ENCODE results near the gene NEGR1.

Gene NEGR1

DNA sequence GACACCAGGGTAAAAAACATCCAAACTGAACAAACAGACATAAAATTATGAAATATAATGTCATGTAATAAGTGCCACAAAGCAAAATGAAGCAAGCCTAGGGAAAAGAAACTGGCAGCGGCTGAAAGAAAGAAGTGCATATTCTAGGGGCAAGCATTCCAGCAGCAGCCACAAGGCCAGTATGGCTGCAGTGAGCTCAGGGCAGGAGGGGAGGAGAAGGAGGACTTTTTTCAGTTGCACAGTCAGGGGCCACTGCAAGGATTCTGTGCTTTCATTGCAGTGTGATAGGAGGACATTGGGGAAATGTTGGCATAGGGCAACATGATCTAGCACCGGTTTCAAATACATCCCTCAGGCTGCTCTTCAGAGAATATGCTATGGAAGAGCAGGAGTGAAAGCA lies 263.8 kb downstream of the NEGR1 start:
- no peak for FAIRE-seq

DNA sequence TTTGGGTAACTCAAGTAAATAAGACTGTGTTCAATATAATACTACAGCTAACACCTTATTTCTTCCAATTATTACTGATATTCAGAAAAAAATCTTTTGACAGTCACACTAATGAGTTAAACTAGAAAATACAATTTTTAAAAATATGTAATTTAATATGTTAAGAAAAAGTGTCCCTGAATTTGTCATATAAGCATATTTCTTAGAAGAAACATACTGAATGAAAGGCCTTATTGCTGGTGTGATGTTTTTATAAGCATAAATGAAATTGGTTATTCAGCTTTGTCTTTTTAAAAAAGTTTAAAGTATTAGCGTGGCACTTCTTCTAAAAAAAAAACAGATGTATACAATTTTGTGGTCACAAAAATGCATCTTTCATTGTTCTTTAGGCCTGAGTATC lies 267.3 kb downstream of the NEGR1 start:
- no peak for FAIRE-seq

DNA sequence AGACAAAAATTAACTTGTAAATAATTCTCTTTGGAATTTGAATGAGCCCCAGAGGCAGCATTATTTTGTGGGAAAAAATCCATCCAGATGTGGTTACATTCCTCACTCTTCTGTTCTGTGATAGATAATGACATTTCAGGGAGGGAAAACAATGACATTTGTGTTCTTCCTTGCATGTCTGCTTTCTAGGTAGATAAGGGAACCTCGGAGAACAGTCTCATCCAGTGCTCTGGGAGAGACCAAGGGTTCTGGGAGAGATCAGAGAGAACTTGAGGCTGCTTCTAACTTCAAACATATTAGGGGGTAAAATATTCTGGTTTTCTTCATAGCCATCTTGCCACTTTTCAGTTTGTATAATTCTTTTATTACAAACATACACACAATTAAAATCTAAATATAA lies 269.2 kb downstream of the NEGR1 start:
- no peak for FAIRE-seq

DNA sequence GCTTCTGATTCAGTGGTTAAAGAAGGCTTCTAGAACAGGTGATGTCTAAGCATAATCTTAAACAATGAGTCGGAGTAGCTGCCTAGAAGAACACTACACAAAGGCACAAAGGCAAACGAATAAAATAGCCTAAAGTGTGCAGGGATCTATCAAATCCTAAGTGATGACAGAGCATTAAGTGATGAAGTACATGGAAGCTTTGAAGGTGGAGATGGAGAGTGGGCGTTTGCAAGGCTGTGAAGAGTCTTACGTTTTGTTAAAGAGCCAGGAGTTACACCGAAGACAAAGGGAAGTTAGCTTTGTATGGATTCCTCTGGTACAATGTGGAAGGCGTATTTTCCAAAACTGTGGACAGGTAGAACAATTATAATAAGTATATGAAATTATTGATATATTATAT lies 270.6 kb downstream of the NEGR1 start:
- no peak for FAIRE-seq

DNA sequence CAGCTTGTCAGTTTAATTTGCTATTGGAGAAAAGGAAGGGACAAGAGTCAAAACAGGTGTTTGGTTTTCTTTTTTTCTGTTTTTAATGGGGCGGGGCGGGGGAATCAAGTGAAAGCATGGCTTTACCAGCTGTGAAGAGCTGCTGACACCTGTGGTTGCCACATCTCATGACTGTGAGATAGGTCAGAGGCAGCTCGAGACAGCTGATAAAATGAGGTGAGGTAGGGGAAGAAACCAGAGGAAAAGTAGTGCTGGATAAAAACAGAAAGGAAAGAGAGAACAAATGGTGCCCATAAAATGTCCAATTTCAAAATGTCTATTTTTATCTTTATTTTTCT lies 272.3 kb downstream of the NEGR1 start:
- no peak for FAIRE-seq

- no peak for FAIRE-seq
These were observed 272.9 kb downstream of the NEGR1 start for GRCh38 chr1:72009173-72010093.

DNA sequence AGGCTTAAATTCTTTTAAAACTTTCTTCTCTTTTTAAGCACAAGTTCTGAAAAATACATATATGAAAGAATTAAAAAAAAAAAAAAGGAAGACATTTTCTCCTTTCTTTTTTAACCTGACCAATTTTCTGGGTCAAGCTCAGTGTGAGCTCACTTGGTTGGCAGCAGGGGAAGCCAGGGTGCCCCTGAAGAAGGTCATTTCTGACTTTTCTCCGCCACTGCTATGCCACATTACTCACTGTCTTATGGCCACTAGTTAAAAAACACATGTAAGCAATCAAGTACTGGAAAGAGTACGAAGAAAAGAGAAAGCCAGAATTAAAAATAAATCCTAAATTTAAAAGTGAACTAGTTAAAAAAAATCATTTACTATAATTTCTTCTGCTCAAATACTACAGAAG lies 275.0 kb downstream of the NEGR1 start:
- FAIRE-seq: no peak

DNA sequence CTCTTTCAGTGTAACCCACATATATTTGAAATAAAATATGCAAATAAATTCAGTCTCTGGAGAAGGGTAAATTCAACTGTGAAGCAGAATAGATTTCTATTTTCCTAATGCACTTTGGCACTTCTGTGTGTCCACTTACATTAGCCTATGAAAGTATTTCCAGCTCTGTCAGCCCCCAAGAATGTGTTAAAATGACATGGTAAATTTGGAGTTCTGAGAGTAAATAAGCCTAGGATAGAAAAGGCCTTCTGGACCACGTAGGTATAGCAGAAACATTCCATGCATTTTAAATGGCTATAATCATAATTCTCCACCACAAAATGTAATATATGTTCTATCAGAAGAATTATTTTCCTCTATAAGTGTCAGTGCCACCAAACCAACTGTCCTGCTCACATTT lies 276.2 kb downstream of the NEGR1 start:
- FAIRE-seq: no peak

- FAIRE-seq: peak; percentile 71
These were observed 279.2 kb downstream of the NEGR1 start for GRCh38 chr1:72003092-72003491.

DNA sequence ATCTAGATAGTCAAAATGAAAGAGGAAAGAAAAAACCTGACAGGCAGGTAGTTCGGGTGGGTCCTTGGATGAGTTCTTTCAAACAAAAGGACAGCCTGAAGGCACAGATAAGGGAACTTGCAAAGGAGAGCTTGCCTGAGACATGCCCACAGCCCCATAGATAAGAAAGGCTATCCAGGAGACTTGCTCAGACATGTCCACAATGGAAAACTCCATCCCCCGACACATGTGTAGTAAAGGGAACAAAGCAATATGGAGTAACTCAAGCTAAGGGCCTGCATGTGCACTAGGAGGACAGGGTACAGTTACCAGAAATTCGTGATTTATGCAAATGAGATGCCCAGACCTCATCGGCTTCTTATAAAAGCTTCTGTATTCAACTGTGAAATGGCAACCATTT lies 281.5 kb downstream of the NEGR1 start:
- FAIRE-seq: no peak

GRCh38 chr1:71994646-71995045 lies 287.7 kb downstream of the NEGR1 start:
- FAIRE-seq: no peak

- no peak for FAIRE-seq
These were observed 295.2 kb downstream of the NEGR1 start for GRCh38 chr1:71987181-71987580.

- FAIRE-seq: no peak
These were observed 296.2 kb downstream of the NEGR1 start for GRCh38 chr1:71986160-71986559.

DNA sequence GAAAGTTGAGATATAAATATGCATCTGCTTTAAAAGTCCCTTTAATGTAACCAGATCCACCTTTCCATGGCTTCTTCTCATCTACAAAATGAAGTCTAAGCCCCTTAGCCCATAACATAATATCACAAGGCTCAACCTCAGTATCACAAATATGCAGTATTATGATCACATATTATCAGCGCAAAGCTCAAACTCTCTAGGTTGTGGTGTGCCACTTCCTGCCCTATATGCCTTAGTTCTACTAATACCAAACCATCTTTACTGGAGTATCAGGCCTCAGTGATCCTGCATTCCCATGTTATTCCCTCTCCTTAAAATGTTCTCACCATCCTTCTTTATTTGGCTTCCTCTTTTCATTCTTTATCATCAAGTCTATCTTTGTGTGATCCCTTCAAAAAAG lies 301.8 kb downstream of the NEGR1 start:
- no peak for FAIRE-seq

- no peak for FAIRE-seq
These were observed 302.5 kb downstream of the NEGR1 start for GRCh38 chr1:71979882-71980281.

DNA sequence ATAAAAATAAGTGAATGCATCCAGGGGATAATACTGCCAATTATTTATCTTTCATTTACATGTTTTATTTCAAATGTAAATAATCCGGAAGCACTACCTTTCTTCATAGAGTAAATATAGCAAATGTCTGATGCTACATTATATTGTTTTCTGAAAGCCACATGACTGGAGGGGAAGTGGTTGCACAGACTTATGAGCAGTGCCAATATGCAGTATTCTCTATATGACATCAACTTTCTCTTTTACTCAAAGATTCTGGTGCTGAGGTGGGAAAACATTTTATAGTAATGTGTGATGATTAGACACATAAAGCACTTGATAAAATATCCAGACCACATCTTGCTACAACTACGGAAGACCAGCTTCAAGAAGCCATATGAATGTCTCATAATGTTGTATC lies 314.7 kb downstream of the NEGR1 start:
- FAIRE-seq: no peak

- no peak for FAIRE-seq
These were observed 318.2 kb downstream of the NEGR1 start for GRCh38 chr1:71964188-71964587.

DNA sequence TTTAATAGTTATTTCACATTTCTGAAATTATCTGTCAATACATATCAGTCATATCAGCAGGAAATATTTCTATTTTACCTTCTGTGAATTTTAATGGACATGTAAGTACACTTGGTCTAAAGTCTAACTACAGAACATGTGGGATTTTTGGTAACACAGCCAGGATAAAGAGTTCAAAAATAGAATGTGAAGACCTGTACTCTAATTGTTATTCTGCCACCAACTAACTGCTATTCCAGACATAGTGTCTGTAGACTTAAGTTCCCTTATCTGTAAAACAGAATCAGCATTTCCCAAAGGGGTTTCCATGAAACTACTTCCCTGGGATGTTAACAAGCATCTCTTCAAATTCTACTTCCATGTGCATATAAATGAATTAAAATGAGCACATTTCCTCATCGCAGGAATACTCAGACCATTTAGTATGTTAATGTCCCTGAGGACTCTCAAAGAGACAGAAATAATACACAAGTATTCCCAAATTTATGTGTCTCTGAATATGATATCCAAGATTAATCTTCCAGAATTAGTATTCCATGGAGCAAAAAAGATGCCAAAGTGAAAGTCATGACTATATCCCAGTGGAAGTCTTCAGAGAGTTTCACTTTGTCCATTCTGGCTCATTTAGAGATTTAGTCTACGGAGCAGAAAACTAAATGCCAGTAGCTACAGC lies 325.6 kb downstream of the NEGR1 start:
- FAIRE-seq: no peak

GRCh38 chr1:71950579-71950978 lies 331.8 kb downstream of the NEGR1 start:
- FAIRE-seq: no peak

DNA sequence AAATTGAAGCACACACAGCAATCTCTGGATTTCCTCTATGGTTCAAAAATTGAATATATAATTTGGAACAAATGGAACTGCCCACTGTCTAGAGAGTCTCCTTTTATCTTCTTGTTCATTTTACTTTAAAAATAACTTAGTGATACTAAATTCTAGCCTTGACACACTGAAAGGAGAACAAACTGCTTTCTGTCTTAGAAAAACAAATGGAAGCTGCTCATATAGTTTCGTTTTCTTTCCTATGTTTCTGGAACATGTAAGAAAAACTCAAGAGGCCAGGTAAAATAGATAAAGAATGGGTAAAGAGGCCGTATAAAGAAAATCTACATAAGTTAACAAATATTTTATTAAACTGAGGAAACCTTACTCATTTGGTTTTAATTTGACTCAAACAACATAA lies 332.7 kb downstream of the NEGR1 start:
- no peak for FAIRE-seq

GRCh38 chr1:71948561-71948960 lies 333.8 kb downstream of the NEGR1 start:
- no peak for FAIRE-seq

DNA sequence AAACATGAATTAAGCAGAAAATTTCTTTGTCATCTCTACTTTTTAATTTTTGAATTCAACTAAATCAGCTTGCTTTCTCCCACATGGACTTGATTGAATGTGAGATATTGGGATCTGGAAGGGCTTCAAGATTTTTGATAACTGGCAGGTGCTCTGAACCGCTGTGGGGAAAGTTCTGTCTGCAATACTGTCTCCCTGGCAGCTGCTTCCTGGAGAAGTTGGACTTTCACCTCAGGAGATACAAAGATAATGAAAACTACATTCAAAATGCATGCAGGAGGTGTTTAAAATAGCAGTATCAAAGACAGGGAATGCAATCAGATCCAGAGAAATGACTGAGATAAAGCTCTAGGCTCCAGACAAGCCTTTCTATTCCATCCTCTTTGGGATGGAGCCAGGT lies 338.3 kb downstream of the NEGR1 start:
- FAIRE-seq: no peak

DNA sequence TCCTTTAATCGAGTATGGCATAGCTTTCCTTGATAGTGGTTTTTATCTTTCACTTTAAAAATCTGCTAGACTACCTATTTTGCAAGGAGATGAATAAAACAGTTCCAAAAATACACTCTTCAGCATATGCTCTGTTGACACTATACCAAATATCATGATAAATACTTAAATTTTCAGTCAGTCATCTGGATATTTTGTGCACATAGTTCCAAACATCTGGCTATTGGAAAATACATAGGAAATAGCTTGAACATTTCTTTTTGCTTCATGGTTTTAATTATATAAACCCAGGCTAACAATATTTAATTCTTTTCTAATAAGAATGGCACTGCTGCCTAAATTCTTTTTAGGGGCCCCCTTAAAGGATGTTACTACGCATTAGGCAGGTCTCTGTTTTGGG lies 342.1 kb downstream of the NEGR1 start:
- FAIRE-seq: no peak

DNA sequence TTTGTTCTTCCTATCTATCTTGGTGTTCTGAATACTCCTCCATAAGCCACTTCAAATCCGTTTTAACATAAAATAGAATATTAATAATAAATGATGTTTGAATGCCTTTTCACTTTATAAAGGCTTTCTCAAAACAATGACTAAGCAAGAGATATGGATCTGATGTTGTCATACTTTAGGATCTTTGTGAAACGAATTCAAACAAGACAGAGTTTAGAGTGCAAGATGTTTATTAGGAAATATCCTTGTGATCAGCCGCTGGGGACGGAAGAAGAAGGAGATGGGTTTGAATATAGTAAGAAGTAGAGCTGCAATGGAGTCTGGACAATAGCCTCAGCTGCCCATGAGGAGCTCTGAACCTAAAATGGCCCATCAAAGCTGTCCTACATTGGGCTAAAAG lies 351.8 kb downstream of the NEGR1 start:
- no peak for FAIRE-seq

Data from islet of Langerhans (tissue), 1 donor.